Sigmoid colon (tissue), 7 donors: ENCODE data around the gene LGALS13. TPM values are rescaled to one million over a fixed set of nuclear protein-coding genes. Genes with fewer than 3 reads are reported as not detected.

Source experiments
- DNase-seq: peaks from one replicate; pipeline ENCODE4 v3.0.0-alpha.2; 2019
- H3K27ac ChIP-seq, 4 donors: fragments of 200-600 bp; sonication (generic); one replicate each; pipeline ENCODE4 v1.5.1; 2016 to 2019; ENCODE audit warnings: mild to moderate bottlenecking in 1 of 4
- H3K27me3 ChIP-seq, 3 donors: fragments of 200-600 bp; sonication (generic); one replicate each; pipeline ENCODE4 v1.5.1; 2019; ENCODE audit warnings: mild to moderate bottlenecking in 1 of 3
- H3K36me3 ChIP-seq, 4 donors: fragments of 200-600 bp; sonication (generic); one replicate each; pipeline ENCODE4 v1.5.1; 2016 to 2019
- H3K4me1 ChIP-seq, 4 donors: fragments of 200-600 bp; sonication (generic); one replicate each; pipeline ENCODE4 v1.5.1; 2017 to 2019
- H3K4me3 ChIP-seq, 4 donors: fragments of 200-600 bp; sonication (generic); one replicate each; pipeline ENCODE4 v1.5.1; 2017 to 2019; ENCODE audit warnings: mild to moderate bottlenecking in 2 of 4, moderate library complexity in 1 of 4
- H3K9me3 ChIP-seq, 4 donors: fragments of 200-600 bp in 3 of 4; sonication (generic) in 3 of 4; one replicate each; pipeline versions ENCODE4 v1.5.1 to v1.6.1; 2013 to 2019
- CTCF ChIP-seq, 4 experiments: fragments of 450-650 bp in 3 of 4; fragments of 200-600 bp in 1 of 4; IDR thresholded peaks; one replicate each; pipeline ENCODE4 v1.5.1; 2016 to 2019; ENCODE audit warnings: antibody characterized with exemption in 4 of 4, mild to moderate bottlenecking in 3 of 4, moderate library complexity in 2 of 4
- EP300 ChIP-seq, 4 donors: sonication (generic); formaldehyde crosslinking; IDR thresholded peaks; one replicate each; pipeline ENCODE4 v1.6.1; 2017; ENCODE audit warnings: antibody characterized with exemption in 4 of 4
- POLR2A ChIP-seq, 2 donors: fragments of 450-650 bp; IDR thresholded peaks; one replicate each; pipeline ENCODE4 v1.6.1; 2016; ENCODE audit warnings: antibody characterized with exemption in 2 of 2, mild to moderate bottlenecking in 2 of 2, moderate library complexity in 2 of 2
- POLR2AphosphoS5 ChIP-seq, 4 donors: sonication (generic); formaldehyde crosslinking; IDR thresholded peaks; one replicate each; pipeline ENCODE4 v1.6.1; 2017; ENCODE audit warnings: antibody characterized with exemption in 4 of 4
- WGBS, 2 donors: extraction: QIAGEN DNeasy Blood & Tissue Kit; methylation state at CpG; one replicate each; pipeline ENCODE4 v1.1.7; 2013; 5-methylcytosine and 5-hydroxymethylcytosine counted together
- intact Hi-C: fragments of 100-400 bp; cut with DNase I; formaldehyde crosslinking; loops from one replicate; pipeline ENCODE4 v1.15.1; 2023
- polyA plus RNA-seq, 3 donors: library from polyadenylated mRNA; stranded (reverse); fragments of 200-250 nt; gene quantifications; one replicate each; pipeline ENCODE4 v1.2.3, GENCODE V29; 2013
- total RNA-seq, 4 donors: library from RNA; depleted of rRNA; stranded (reverse); fragments of >200 nt; gene quantifications; one replicate each; pipeline ENCODE4 v1.1.0, GENCODE V29; 2016
- donor health status: healthy with polysubstance abuse.
- donor health status: Bipolar disorder and iron deficiency.
- donor health status: healthy.

The LGALS13 gene
- total and polyA plus RNA-seq, 7 donors, result not detected

GRCh38 chr19:39603825-39604224, 1.5 kb downstream of the LGALS13 start:
- 80 to 93% methylated on average over 1 of the region's 1 CpG for WGBS, 2 donors
- no peak for DNase-seq
- Histone ChIP-seq H3K36me3 (no peaks in the 10 kb centered on the region), H3K9me3 (peaks cover 0 to 2% (median 0%) of the 10 kb centered on the region in 4 donors), H3K27me3 (peaks cover 0 to 4% (median 0%) of the 10 kb centered on the region in 3 donors), H3K4me1 (no peaks in the 10 kb centered on the region), H3K4me3 (no peak overlapping the region), H3K27ac (no peak overlapping the region)
- TF ChIP-seq EP300 (IDR thresholded peaks at IDR 0.05) (no peak), POLR2AphosphoS5 (IDR thresholded peaks at IDR 0.05) (no peak), CTCF (IDR thresholded peaks at IDR 0.05) (no peak), POLR2A (IDR thresholded peaks at IDR 0.05) (no peak)
- intact Hi-C loops, result no loop called here

GRCh38 chr19:39607021-39607420, 4.7 kb downstream of the LGALS13 start:
- Histone ChIP-seq H3K4me1 (no peaks in the 10 kb centered on the region), H3K27me3 (peaks cover 0 to 4% (median 0%) of the 10 kb centered on the region in 3 donors), H3K36me3 (no peaks in the 10 kb centered on the region), H3K4me3 (no peak overlapping the region), H3K9me3 (no peaks in the 10 kb centered on the region), H3K27ac (no peak overlapping the region)
- no peak for TF ChIP-seq POLR2A (IDR thresholded peaks at IDR 0.05)
- no peak for TF ChIP-seq EP300 (IDR thresholded peaks at IDR 0.05)
- TF ChIP-seq CTCF (IDR thresholded peaks at IDR 0.05), result no peak
- no peak for TF ChIP-seq POLR2AphosphoS5 (IDR thresholded peaks at IDR 0.05)
- no peak for DNase-seq
- WGBS, 2 donors, result 83 to 91% methylated on average over 9 of the region's 9 CpGs
- intact Hi-C loops, result no loop called here

GRCh38 chr19:39607561-39607960, 5.2 kb downstream of the LGALS13 start:
- WGBS, 2 donors, result 70 to 77% methylated on average over 6 of the region's 6 CpGs
- H3K27me3 ChIP-seq, result peaks cover 0 to 4% (median 0%) of the 10 kb centered on the region in 3 donors
- TF ChIP-seq CTCF (IDR thresholded peaks at IDR 0.05), result no peak
- intact Hi-C loops, result no loop called here
- H3K4me3 ChIP-seq, result no peak overlapping the region
- H3K27ac ChIP-seq, result no peak overlapping the region
- no peaks in the 10 kb centered on the region for H3K4me1 ChIP-seq
- no peaks in the 10 kb centered on the region for H3K36me3 ChIP-seq
- no peak for DNase-seq
- no peaks in the 10 kb centered on the region for H3K9me3 ChIP-seq

GRCh38 chr19:39613597-39613996, 11.3 kb downstream of the LGALS13 start:
- no peak for TF ChIP-seq CTCF (IDR thresholded peaks at IDR 0.05)
- TF ChIP-seq EP300 (IDR thresholded peaks at IDR 0.05), result no peak
- TF ChIP-seq POLR2A (IDR thresholded peaks at IDR 0.05), result no peak
- no peak for TF ChIP-seq POLR2AphosphoS5 (IDR thresholded peaks at IDR 0.05)
- no peaks in the 10 kb centered on the region for H3K27me3 ChIP-seq
- WGBS, 2 donors, result 60 to 65% methylated on average over 2 of the region's 2 CpGs
- H3K27ac ChIP-seq, result no peak overlapping the region
- H3K9me3 ChIP-seq, result no peaks in the 10 kb centered on the region
- no peaks in the 10 kb centered on the region for H3K4me1 ChIP-seq
- no peaks in the 10 kb centered on the region for H3K36me3 ChIP-seq
- intact Hi-C loops, result no loop called here
- H3K4me3 ChIP-seq, result no peak overlapping the region
- DNase-seq, result no peak

- no peaks in the 10 kb centered on the region for H3K27me3 ChIP-seq
- H3K4me3 ChIP-seq, result no peak overlapping the region
- H3K36me3 ChIP-seq, result no peaks in the 10 kb centered on the region
- DNase-seq, result no peak
- WGBS, 2 donors, result 46 to 58% methylated on average over 1 of the region's 1 CpG
- TF ChIP-seq POLR2AphosphoS5 (IDR thresholded peaks at IDR 0.05), result no peak
- no peak for TF ChIP-seq POLR2A (IDR thresholded peaks at IDR 0.05)
- no peak for TF ChIP-seq EP300 (IDR thresholded peaks at IDR 0.05)
- TF ChIP-seq CTCF (IDR thresholded peaks at IDR 0.05), result no peak
- no peak overlapping the region for H3K27ac ChIP-seq
- no peaks in the 10 kb centered on the region for H3K4me1 ChIP-seq
- no peaks in the 10 kb centered on the region for H3K9me3 ChIP-seq
- intact Hi-C loops, result no loop called here
Observed at GRCh38 chr19:39617745-39618144, 15.4 kb downstream of the LGALS13 start.
